HG02763 (cell line): ENCODE data around the gene RPS26.
"Not testable (repeated sequence)": the region's sequence is repeated elsewhere in the genome, so short reads cannot be mapped to it uniquely, and the experiment has no call there.

Experiments used
- ATAC-seq: cut with Tn5 transposase; IDR thresholded peaks from one replicate; pipeline ENCODE4 v1.9.1; 2021; ENCODE audit warnings: mild to moderate bottlenecking, moderate library complexity; ENCODE audit not compliant: unreplicated experiment

Gene RPS26

GRCh38 chr12:56074396-56074795 lies 32.7 kb downstream of the RPS26 start:
- no peak for ATAC-seq

GRCh38 chr12:56077966-56078365 lies 36.2 kb downstream of the RPS26 start:
- not testable (repeated sequence) for ATAC-seq

GRCh38 chr12:56078427-56078826 lies 36.7 kb downstream of the RPS26 start:
- no peak for ATAC-seq

GRCh38 chr12:56078931-56079722 lies 37.4 kb downstream of the RPS26 start:
- no peak for ATAC-seq

GRCh38 chr12:56079723-56080555 lies 38.2 kb downstream of the RPS26 start, which contains the start of gene ERBB3:
Gene ERBB3, plus strand, starts transcription at chr12:56080165. Its CDS starts 136 bp downstream, at chr12:56080301.
- ATAC-seq, result no peak

- no peak for ATAC-seq
Measured at GRCh38 chr12:56080556-56081138, 38.9 kb downstream of the RPS26 start.

GRCh38 chr12:56081393-56082347 lies 40.0 kb downstream of the RPS26 start:
- ATAC-seq, result no peak

GRCh38 chr12:56082382-56082781 lies 40.7 kb downstream of the RPS26 start:
- no peak for ATAC-seq

GRCh38 chr12:56082967-56083366 lies 41.2 kb downstream of the RPS26 start:
- no peak for ATAC-seq

- ATAC-seq, result no peak
Measured at GRCh38 chr12:56084958-56085543, 43.3 kb downstream of the RPS26 start.

GRCh38 chr12:56086096-56086495 lies 44.4 kb downstream of the RPS26 start:
- no peak for ATAC-seq

GRCh38 chr12:56086608-56087007 lies 44.9 kb downstream of the RPS26 start:
- ATAC-seq, result no peak

- no peak for ATAC-seq
Measured at GRCh38 chr12:56087220-56087619, 45.5 kb downstream of the RPS26 start.
